HG02973 (cell line): ENCODE data around the gene PADI2.

Experiments used
- ATAC-seq: cut with Tn5 transposase; IDR thresholded peaks from one replicate; pipeline ENCODE4 v1.9.1; 2021; ENCODE audit warnings: moderate library complexity; ENCODE audit not compliant: unreplicated experiment

The PADI2 gene

DNA sequence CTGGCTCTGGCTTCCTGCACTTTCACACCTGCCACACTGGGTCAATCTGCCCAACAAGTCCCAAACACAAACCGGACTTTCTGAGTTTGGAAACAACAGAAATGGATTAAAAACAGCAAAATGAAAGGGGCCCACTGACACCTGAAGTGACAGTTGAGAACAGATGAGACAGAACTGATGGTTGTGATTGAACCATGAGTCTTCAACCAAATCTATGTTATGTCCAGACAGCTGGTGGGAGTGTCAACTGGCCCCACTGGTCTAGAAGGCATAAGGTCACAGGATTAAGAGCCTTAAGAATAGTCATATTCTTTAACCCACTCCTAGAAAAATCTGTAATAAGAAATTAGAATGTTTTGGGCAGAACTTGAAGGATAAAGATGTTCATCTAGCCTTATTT lies 94.5 kb downstream of the PADI2 start:
- no peak for ATAC-seq

DNA sequence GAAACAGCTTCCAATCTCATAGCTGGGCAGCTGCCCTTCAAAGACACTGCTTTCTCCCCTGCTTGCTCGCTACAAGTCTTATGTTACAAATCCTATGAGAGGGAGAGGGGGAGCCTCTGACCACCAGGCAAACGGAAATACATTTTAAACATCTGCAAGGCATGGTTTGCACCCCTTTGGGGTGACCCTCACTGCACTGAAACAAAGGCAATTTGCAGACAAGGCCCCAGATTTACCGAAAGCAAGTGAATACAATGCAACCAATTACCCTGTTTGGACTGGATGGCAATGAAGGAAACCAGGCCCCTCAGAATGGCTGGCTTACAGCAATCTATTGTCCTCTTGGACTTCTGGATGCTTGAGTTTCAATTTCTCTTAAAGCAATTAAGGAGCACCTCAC lies 95.7 kb downstream of the PADI2 start:
- no peak for ATAC-seq

DNA sequence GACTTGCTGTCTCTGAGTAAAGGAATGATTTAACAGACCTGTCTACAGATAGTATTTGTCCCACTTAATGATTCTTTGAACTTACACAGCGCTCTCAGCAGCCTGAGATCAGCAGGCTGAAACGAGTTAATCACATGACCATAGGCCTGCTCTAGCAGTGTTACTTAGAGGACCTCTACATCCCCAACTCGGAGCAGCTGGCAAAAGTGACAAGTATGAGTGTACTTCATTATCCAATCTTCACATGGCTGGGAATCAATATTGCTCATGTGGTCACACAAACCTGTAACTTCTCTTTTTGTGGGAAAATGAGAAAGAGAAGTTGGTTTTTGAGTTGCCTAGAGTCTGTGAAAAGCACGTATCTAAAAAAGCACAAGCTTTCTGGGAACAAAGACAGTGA lies 96.1 kb downstream of the PADI2 start:
- ATAC-seq: no peak

DNA sequence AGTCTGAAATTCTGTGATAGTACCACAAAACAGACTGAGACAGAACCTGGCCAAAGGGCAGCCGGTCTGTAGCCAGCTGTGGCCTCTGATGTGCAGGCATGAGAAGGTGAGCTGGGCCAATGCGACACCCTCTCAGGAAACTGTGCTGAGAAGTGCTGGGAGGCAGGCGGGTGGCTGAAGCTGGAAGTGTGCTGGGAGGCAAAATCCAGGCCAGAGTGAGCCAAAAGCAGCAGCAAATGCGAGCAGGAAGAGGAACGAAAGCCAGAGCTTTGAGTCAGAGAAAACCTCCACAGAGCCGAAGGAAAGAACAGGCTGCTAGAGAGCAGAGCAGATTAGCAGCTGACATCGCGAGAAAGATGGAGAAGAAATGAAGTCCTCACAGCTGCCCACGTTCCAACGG lies 97.4 kb downstream of the PADI2 start:
- ATAC-seq: no peak

DNA sequence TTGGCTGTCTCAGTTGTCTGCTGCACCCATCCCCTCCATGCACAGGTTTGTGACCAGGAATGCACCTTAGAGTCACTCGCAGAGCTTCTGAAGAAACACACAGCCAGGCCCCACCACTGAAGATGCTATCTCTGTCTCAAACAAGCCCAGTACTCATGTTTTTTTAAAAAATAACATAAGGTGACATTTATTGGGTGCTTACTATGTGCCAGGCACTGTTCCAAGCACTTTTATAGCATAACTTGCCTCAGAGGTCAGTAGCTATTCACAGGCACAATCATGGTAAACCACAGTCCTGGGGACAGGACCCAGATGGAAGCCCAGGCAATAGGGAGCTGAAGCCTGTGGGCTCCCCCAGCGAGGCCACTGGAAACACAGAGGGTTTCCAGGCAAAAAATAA lies 98.7 kb downstream of the PADI2 start:
- no peak for ATAC-seq

DNA sequence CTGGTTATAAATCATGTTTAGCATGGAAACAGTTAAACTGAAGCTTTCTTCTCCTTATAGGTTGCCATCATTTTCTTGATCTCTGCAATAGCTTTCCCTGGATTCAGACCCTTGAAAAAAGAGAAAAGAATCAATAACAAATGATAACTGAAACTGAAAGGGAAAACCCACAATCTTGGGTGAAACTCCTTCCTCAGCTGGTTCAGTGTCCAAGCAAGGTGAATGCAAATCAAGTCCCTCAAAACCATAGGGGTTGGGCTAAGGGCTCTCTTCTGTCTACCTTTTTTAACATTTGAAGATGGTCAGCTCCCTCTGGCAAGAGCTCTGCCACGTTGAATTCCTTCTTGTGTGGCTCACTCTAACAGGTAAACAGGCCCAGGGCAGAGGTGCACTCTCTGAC lies 100.4 kb downstream of the PADI2 start:
- no peak for ATAC-seq

DNA sequence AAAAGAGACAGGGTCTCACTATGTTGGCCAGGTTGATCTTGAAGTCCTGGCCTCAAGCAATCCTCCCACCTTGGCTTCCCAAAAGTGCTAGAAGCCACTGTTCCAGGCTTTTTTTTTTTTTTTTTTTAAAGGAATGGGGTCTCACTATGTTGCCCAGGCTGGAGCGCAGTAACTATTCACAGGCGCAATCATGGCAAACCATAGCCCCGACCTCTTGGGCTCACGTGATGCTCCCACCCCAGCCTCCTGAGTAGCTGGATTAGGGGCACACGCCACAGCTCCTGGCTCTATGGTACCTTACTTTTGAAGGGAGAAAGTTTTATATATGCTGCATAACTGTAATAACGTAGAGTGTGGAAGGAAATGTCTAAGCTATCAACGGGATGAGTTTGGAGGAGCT lies 101.8 kb downstream of the PADI2 start:
- no peak for ATAC-seq
